Ureter (tissue), 1 donor: Measurements from ENCODE around the gene ZNF580. TPM values are rescaled to one million over a fixed set of nuclear protein-coding genes. Genes with fewer than 3 reads are reported as not detected.

Source experiments
- DNase-seq: peaks from one replicate; pipeline ENCODE4 v3.0.0-alpha.2; 2020; ENCODE audit warnings: low spot score
- total RNA-seq: library from RNA; stranded (reverse); gene quantifications from one replicate; pipeline ENCODE4 v1.2.4, GENCODE V29; 2023
- donor health status: DM: yes; HTN: yes; CAD: no.

The ZNF580 gene
- total RNA-seq, 1 donor from 2014 or later: 56.5 TPM

- no peak for DNase-seq
Observed at GRCh38 chr19:55690769-55691545, 50.2 kb downstream of the ZNF580 start.

- no peak for DNase-seq
Observed at GRCh38 chr19:55691561-55692481, 51.0 kb downstream of the ZNF580 start.

GRCh38 chr19:55692681-55693081, 51.9 kb downstream of the ZNF580 start:
- no peak for DNase-seq

Other genes with a start within 250 kb of the ZNF580 start
- gene UBE2S, start 233.2 kb upstream of the ZNF580 start, total RNA-seq: 31.9 TPM
- not detected for gene SHISA7, start 197.7 kb upstream of the ZNF580 start, total RNA-seq
- 48.4 TPM for gene ISOC2, start 179.4 kb upstream of the ZNF580 start, total RNA-seq
- gene C19orf85, start 176.3 kb upstream of the ZNF580 start, total RNA-seq: not detected
- gene ZNF628, start 164.4 kb upstream of the ZNF580 start, total RNA-seq: 7.4 TPM
- 14.2 TPM for gene NAT14, start 155.8 kb upstream of the ZNF580 start, total RNA-seq
- gene SSC5D, start 152.6 kb upstream of the ZNF580 start, total RNA-seq: 15.2 TPM
- not detected for gene SBK2, start 103.9 kb upstream of the ZNF580 start, total RNA-seq
- gene SBK3, start 95.5 kb upstream of the ZNF580 start, total RNA-seq: 0.39 TPM
- 14.0 TPM for gene ZNF579, start 60.2 kb upstream of the ZNF580 start, total RNA-seq
- gene FIZ1, start 41.5 kb upstream of the ZNF580 start, total RNA-seq: 18.4 TPM
- gene ZNF524, start 40.7 kb upstream of the ZNF580 start, total RNA-seq: 13.0 TPM
- 13.6 TPM for gene ZNF865, start 35.4 kb upstream of the ZNF580 start, total RNA-seq
- 9.5 TPM for gene ZNF784, start 16.4 kb upstream of the ZNF580 start, total RNA-seq
- gene ZNF581, start 2.6 kb downstream of the ZNF580 start, total RNA-seq: 22.7 TPM
- 12.3 TPM for gene CCDC106, start 7.2 kb downstream of the ZNF580 start, total RNA-seq
- 195 TPM for gene U2AF2, start 14.0 kb downstream of the ZNF580 start, total RNA-seq
- 78.5 TPM for gene EPN1, start 34.2 kb downstream of the ZNF580 start, total RNA-seq
- not detected for gene NLRP9, start 97.4 kb downstream of the ZNF580 start, total RNA-seq
- gene RFPL4A, start 118.1 kb downstream of the ZNF580 start, total RNA-seq: not detected
- not detected for gene RFPL4AL1, start 128.1 kb downstream of the ZNF580 start, total RNA-seq
- not detected for gene NLRP11, start 191.0 kb downstream of the ZNF580 start, total RNA-seq
- not detected for gene NLRP4, start 195.5 kb downstream of the ZNF580 start, total RNA-seq